ENCODE data around the gene RELL1. TPM values are rescaled to one million over a fixed set of nuclear protein-coding genes. Genes with fewer than 3 reads are reported as not detected.

Gene RELL1
- polyA plus RNA-seq, 1 of the 3 experiments (the other 2 are of a cell fraction) = 4.5 TPM

DNA sequence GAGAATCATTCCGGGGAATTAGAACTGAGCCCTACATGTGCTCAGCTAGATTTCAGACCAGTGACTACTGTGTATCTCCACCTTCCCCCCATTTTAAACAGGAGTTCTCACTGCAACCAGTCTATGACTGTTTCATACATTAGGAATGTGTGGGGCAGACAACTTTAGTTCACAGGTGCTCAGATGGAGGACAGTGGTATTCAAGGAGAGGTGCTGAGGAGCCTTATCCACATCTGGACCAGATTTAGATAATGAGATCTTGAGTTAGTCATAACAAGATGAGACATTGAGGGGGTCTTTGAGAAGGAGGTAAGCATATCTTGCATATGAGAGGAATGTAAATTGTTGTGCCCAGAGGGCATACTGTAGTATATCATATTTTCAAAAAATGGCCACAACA is 32.8 kb upstream of the RELL1 start:
- no peaks in the 10 kb centered on the region for H3K9me2 ChIP-seq
- TF ChIP-seq FOXM1 (IDR thresholded peaks at IDR 0.05; ENCODE audit: low read depth) (no peak), TCF12 (IDR thresholded peaks at IDR 0.05) (peak; percentile 54; the same call in 1 of the 2 replicates)
- CTCF ChIA-PET = no interaction called here
- H3K9me3 ChIP-seq = no peaks in the 10 kb centered on the region
- no peak overlapping the region for H3K9ac ChIP-seq
- H4K20me1 ChIP-seq (ENCODE audit: insufficient read depth) = no peaks in the 10 kb centered on the region
- peaks cover 0 to 3% of the 10 kb centered on the region in 2 experiments; a peak in 2 of 4 replicates for H3K4me1 ChIP-seq (ENCODE audit: control insufficient read depth in 1 of 2, insufficient read depth in 2 of 2, low read depth in 1 of 2, low read length in 1 of 2)
- H3K27me3 ChIP-seq (ENCODE audit: insufficient read depth) = no peaks in the 10 kb centered on the region; the same call in 1 of the 2 replicates
- no peaks in the 10 kb centered on the region for H3F3A ChIP-seq (replicated peaks; ENCODE audit: insufficient read depth)
- 77% methylated on average over 1 of the region's 1 CpG for WGBS (ENCODE audit: low lambda C conversion rate)
- H3K36me3 ChIP-seq (replicated peaks in 1 of 2; ENCODE audit: control insufficient read depth in 1 of 2, insufficient read depth in 2 of 2, low read length in 1 of 2) = no peaks in the 10 kb centered on the region
- no peak overlapping the region for H2AFZ ChIP-seq (ENCODE audit: low read depth)
- POLR2A ChIA-PET = no interaction called here
- no peak overlapping the region for H3K4me3 ChIP-seq (ENCODE audit: low read depth in 2 of 2, low read length in 1 of 2)
- no peak for DNase-seq
- no peaks in the 10 kb centered on the region for H3K79me2 ChIP-seq (ENCODE audit: insufficient read depth)
- H3K27ac ChIP-seq (ENCODE audit: low read depth in 2 of 2, low read length in 1 of 2) = no peak overlapping the region
- H3K4me2 ChIP-seq = no peak overlapping the region

DNA sequence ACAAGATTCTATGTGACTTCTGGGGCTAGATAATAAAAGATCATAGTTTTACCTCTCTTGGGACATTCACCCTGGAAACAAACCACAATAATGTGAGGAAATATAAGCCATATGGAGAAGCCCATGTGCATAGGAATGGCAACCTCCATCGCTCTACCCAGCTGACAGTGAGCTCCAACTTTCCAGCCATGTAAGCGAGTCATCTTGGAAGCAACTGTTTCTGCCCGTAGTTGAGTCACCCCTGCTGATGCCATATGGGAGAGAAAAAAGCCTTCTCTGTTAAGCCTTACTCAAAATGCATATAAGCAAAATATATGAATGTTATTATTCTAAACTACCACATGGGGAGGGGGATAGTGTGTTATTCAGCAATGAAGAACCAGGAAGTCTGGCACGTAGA is 31.4 kb upstream of the RELL1 start:
- Histone ChIP-seq H3K27me3 (ENCODE audit: insufficient read depth) (no peaks in the 10 kb centered on the region; the same call in 1 of the 2 replicates), H4K20me1 (ENCODE audit: insufficient read depth) (no peaks in the 10 kb centered on the region), H3F3A (replicated peaks; ENCODE audit: insufficient read depth) (no peaks in the 10 kb centered on the region), H3K9me3 (no peaks in the 10 kb centered on the region), H3K79me2 (ENCODE audit: insufficient read depth) (no peaks in the 10 kb centered on the region), H3K4me1 (ENCODE audit: control insufficient read depth in 1 of 2, insufficient read depth in 2 of 2, low read depth in 1 of 2, low read length in 1 of 2) (peaks cover 0 to 3% of the 10 kb centered on the region in 2 experiments; a peak in 2 of 4 replicates), H3K9ac (no peak overlapping the region), H3K4me3 (ENCODE audit: low read depth in 2 of 2, low read length in 1 of 2) (no peak overlapping the region), H3K27ac (ENCODE audit: low read depth in 2 of 2, low read length in 1 of 2) (no peak overlapping the region), H3K36me3 (replicated peaks in 1 of 2; ENCODE audit: control insufficient read depth in 1 of 2, insufficient read depth in 2 of 2, low read length in 1 of 2) (no peaks in the 10 kb centered on the region), H2AFZ (ENCODE audit: low read depth) (no peak overlapping the region), H3K4me2 (no peak overlapping the region), H3K9me2 (no peaks in the 10 kb centered on the region)
- 27% methylated on average over 4 of the region's 4 CpGs for WGBS (ENCODE audit: low lambda C conversion rate)
- ChIA-PET CTCF (no interaction called here), POLR2A (no interaction called here)
- peak; percentile 63 for TF ChIP-seq TCF12 (IDR thresholded peaks at IDR 0.05)
- TF ChIP-seq, protein P1, sequence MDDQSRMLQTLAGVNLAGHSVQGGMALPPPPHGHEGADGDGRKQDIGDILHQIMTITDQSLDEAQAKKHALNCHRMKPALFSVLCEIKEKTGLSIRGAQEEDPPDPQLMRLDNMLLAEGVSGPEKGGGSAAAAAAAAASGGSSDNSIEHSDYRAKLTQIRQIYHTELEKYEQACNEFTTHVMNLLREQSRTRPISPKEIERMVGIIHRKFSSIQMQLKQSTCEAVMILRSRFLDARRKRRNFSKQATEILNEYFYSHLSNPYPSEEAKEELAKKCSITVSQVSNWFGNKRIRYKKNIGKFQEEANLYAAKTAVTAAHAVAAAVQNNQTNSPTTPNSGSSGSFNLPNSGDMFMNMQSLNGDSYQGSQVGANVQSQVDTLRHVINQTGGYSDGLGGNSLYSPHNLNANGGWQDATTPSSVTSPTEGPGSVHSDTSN (IDR thresholded peaks at IDR 0.05) = peak; percentile 11; the same call in 1 of the 2 replicates
- TF ChIP-seq, protein P2, sequence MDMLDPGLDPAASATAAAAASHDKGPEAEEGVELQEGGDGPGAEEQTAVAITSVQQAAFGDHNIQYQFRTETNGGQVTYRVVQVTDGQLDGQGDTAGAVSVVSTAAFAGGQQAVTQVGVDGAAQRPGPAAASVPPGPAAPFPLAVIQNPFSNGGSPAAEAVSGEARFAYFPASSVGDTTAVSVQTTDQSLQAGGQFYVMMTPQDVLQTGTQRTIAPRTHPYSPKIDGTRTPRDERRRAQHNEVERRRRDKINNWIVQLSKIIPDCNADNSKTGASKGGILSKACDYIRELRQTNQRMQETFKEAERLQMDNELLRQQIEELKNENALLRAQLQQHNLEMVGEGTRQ (IDR thresholded peaks at IDR 0.05; ENCODE audit: borderline replicate concordance, low read depth, low read length) = no peak
- peak; percentile 48; the same call in 1 of the 2 replicates for TF ChIP-seq FOSL2 (IDR thresholded peaks at IDR 0.05; ENCODE audit: borderline replicate concordance, low read depth)
- no peak for DNase-seq

DNA sequence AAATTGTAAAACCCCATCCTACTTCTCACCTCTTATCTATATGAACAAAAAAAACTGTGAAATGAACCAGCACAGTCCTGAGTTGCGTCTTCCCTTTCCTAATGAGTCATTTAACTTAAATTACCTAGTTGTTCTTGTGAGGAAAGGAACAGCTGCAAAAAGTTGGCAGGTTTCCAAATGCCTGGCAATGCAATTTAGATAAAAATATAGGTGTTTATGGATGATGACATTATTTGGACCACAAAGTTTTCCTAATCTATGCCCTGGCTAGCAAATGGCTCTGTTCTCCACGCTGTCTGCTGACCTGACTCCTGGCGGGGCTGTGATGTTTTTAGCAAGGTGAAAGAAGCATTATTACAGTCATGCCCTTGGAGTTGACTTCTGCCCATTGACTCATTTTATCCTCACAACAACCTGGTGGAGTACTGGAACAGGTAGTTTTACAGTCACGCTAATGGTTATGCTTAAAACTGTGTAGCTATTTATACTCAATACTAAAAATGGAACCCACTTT is 29.8 kb upstream of the RELL1 start:
- WGBS (ENCODE audit: low lambda C conversion rate) = 62% methylated on average over 4 of the region's 4 CpGs
- Histone ChIP-seq H3K27ac (ENCODE audit: low read depth in 2 of 2, low read length in 1 of 2) (no peak overlapping the region), H3K9me3 (no peaks in the 10 kb centered on the region), H3K4me1 (ENCODE audit: control insufficient read depth in 1 of 2, insufficient read depth in 2 of 2, low read depth in 1 of 2, low read length in 1 of 2) (peaks cover 0 to 3% of the 10 kb centered on the region in 2 experiments; a peak in 2 of 4 replicates), H3K4me3 (ENCODE audit: low read depth in 2 of 2, low read length in 1 of 2) (no peak overlapping the region), H3K27me3 (ENCODE audit: insufficient read depth) (no peaks in the 10 kb centered on the region; the same call in 1 of the 2 replicates), H3K9ac (no peak overlapping the region), H3K36me3 (replicated peaks in 1 of 2; ENCODE audit: control insufficient read depth in 1 of 2, insufficient read depth in 2 of 2, low read length in 1 of 2) (peaks cover 0 to 5% of the 10 kb centered on the region in 2 experiments), H3K9me2 (no peaks in the 10 kb centered on the region), H3F3A (replicated peaks; ENCODE audit: insufficient read depth) (no peaks in the 10 kb centered on the region), H3K4me2 (no peak overlapping the region), H2AFZ (ENCODE audit: low read depth) (no peak overlapping the region), H4K20me1 (ENCODE audit: insufficient read depth) (no peaks in the 10 kb centered on the region), H3K79me2 (ENCODE audit: insufficient read depth) (no peaks in the 10 kb centered on the region)
- peak; percentile 5 for DNase-seq
- ChIA-PET CTCF (no interaction called here), POLR2A (no interaction called here)
- TF ChIP-seq TEAD4 (IDR thresholded peaks at IDR 0.05; ENCODE audit: borderline replicate concordance, insufficient read depth) = no peak
- no peak for TF ChIP-seq POLR2AphosphoS5 (IDR thresholded peaks at IDR 0.05; ENCODE audit: low read depth, low read length)
- TF ChIP-seq, protein P1 (IDR thresholded peaks at IDR 0.05) = no peak
- TF ChIP-seq, protein P3, sequence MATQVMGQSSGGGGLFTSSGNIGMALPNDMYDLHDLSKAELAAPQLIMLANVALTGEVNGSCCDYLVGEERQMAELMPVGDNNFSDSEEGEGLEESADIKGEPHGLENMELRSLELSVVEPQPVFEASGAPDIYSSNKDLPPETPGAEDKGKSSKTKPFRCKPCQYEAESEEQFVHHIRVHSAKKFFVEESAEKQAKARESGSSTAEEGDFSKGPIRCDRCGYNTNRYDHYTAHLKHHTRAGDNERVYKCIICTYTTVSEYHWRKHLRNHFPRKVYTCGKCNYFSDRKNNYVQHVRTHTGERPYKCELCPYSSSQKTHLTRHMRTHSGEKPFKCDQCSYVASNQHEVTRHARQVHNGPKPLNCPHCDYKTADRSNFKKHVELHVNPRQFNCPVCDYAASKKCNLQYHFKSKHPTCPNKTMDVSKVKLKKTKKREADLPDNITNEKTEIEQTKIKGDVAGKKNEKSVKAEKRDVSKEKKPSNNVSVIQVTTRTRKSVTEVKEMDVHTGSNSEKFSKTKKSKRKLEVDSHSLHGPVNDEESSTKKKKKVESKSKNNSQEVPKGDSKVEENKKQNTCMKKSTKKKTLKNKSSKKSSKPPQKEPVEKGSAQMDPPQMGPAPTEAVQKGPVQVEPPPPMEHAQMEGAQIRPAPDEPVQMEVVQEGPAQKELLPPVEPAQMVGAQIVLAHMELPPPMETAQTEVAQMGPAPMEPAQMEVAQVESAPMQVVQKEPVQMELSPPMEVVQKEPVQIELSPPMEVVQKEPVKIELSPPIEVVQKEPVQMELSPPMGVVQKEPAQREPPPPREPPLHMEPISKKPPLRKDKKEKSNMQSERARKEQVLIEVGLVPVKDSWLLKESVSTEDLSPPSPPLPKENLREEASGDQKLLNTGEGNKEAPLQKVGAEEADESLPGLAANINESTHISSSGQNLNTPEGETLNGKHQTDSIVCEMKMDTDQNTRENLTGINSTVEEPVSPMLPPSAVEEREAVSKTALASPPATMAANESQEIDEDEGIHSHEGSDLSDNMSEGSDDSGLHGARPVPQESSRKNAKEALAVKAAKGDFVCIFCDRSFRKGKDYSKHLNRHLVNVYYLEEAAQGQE (IDR thresholded peaks at IDR 0.05; ENCODE audit: low read depth, low read length) = no peak
- TF ChIP-seq FOXM1 (IDR thresholded peaks at IDR 0.05; ENCODE audit: low read depth) = no peak
- TF ChIP-seq EP300 (IDR thresholded peaks at IDR 0.05; ENCODE audit: borderline replicate concordance in 1 of 2, low read depth in 1 of 2, low read length in 1 of 2) = peak in 1 of 2 experiments; percentile 33; a peak in 1 of 4 replicates
- no peak for TF ChIP-seq CHD2 (IDR thresholded peaks at IDR 0.05; ENCODE audit: low read length, partially characterized antibody)
- TF ChIP-seq, protein P4, sequence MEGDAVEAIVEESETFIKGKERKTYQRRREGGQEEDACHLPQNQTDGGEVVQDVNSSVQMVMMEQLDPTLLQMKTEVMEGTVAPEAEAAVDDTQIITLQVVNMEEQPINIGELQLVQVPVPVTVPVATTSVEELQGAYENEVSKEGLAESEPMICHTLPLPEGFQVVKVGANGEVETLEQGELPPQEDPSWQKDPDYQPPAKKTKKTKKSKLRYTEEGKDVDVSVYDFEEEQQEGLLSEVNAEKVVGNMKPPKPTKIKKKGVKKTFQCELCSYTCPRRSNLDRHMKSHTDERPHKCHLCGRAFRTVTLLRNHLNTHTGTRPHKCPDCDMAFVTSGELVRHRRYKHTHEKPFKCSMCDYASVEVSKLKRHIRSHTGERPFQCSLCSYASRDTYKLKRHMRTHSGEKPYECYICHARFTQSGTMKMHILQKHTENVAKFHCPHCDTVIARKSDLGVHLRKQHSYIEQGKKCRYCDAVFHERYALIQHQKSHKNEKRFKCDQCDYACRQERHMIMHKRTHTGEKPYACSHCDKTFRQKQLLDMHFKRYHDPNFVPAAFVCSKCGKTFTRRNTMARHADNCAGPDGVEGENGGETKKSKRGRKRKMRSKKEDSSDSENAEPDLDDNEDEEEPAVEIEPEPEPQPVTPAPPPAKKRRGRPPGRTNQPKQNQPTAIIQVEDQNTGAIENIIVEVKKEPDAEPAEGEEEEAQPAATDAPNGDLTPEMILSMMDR (IDR thresholded peaks at IDR 0.05) = no peak
